Activated T-cell treated with anti-CD3 and anti-CD28 coated beads for 24 hours (primary cell): Measurements from ENCODE around the gene MACROD2.

Experiments used
- DNase-seq: peaks from one replicate; pipeline ENCODE4 v3.0.0-alpha.2; 2020; ENCODE audit warnings: low read depth

MACROD2 gene

DNA sequence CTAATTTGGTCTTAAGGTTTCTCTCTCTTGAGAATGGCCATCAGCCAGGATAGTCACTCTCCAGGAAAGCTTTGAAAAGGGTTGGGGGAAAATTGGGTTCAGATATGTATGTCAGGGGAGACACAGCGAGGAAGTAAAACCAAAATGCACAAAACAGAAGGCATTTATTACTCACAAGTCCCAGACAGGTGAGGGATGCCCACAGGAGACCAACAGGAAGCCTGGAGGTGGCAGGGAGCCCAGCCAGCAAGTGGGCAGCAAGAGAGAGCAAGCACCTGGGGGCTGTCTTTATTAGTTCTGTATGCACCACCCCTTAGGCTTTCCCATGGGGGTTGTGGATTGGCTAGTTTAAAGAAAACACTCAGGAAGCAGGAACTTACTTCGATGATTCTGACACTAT is 1870.2 kb downstream of the MACROD2 start:
- no peak for DNase-seq

DNA sequence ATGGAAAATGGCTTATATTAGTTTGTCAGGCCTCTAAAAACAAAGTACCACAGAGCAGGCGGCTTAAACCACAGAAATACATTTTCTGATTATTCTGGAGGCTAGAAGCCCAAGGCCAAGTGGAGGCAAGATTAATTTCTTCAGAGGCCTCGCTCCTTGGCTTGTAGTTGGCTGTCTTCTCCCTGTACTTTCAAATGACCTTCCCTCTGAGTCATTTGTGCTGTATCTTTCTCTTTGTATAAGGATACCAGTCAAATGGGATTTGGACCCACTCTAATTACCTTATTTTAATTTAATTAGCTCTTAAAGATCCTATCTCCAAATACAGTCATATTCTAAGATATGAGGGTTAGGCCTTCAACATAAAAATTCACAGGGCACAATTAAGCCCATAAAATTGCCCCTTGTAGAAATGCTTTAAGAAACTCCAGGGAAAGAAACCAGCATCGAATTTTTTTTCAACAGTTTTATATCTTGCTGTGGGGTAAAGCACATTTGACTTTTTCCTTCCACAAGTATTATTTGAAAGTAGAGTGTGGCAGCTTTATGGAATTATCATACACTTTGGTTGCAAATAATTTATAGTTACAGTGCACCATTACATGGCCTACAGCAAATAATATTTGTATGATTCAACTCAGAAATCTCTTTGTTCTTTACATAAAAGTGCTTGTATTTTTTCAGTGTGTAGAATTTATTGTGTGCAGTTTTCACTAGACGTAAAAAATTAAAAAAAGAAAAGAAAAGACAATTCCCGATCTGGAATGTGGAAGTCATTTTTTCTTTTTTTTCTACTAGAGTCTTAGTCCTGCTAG is 1871.8 kb downstream of the MACROD2 start:
- no peak for DNase-seq

DNA sequence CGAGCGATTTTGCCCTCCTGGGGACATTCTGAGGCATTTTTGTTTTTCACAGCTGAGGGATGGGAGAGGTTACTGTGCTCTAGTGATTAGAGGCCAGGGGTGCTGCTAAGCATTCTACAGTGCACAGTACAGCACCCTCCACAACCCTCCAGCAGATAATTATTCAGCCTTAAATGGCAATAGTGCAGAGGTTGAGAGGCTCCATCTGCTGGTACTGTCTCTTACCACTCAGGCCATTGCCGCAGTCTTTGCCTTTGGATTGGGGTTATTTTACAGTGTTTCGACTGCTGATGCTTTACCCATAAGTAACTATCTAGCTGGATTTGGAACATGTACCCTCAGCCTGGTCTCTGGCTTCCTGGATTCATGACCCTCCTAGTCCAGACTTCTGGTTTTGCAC is 1872.6 kb downstream of the MACROD2 start:
- DNase-seq, result no peak

DNA sequence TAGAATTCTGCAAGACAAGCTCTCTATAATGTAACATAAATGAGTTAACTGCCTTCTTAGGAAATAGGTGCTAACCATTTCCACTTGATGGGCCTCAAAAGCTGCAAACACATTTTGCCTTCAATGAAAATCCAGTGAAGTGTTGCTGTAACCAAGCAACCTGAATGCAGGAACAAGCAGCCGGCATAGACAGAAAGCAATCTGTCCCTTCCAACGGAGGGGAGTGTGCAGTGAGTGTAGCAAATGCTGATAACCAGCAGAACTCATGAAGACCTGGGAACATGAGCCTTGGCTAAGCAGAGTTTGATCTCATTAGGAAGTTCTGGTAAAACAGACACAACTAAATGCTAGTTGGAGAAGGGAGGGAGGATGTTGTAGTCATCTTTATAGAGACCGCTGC is 1880.1 kb downstream of the MACROD2 start:
- no peak for DNase-seq

DNA sequence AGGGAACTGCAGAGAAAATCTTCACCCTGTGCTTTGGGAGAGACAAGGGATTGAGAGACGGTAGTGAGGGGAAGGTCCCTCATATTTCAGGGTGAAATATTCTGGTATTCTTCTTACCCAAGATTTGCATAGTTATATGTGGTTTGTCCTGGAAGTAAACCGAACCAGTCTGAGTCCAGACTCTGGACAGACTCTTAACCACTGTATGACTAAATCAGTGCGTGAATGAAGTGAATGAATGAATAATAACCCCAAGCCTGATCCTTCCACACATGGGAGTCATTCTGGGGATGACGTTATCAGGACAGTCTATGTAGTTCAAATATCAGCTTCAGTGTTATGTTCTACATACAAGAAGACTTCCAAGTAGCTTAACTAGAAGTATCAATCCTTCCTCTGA is 1887.2 kb downstream of the MACROD2 start:
- DNase-seq, result no peak

DNA sequence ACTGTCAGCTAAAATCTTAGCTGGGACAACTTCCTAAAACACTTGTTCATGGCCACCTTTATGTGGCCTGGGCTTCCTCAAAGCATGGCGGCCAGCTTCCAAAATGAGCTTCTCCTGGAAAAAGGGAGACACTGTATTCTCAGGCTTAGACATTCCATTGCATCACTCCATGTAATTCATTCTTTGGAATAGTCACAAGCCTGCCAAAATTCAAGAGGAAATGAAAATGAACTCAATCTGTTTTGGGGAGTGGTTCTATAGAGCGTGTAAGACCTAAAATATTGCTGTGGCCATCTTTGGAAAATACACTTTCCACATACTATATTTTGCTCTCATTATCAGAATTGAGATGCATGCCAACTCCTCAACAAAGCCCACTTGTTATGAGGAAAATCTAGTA is 1890.9 kb downstream of the MACROD2 start:
- DNase-seq, result no peak

DNA sequence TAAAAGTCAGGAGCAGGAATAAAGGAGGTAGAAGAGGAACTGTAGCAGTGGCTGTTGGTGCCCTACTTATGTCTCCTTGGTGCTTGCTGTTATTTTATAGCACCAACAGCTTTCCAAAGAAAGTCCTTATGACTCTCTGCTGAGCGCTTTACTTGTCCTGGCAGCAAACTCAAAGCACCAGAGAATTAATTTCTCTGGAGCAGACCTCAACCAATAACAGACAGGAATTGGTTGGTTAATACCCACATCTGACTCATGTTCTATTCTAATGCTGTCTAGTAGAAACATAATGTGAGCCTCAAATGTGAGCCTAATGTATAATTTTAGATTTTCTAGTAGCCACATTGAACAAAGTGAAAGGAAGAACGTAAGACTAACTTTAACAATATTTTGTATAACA is 1892.1 kb downstream of the MACROD2 start:
- no peak for DNase-seq

DNA sequence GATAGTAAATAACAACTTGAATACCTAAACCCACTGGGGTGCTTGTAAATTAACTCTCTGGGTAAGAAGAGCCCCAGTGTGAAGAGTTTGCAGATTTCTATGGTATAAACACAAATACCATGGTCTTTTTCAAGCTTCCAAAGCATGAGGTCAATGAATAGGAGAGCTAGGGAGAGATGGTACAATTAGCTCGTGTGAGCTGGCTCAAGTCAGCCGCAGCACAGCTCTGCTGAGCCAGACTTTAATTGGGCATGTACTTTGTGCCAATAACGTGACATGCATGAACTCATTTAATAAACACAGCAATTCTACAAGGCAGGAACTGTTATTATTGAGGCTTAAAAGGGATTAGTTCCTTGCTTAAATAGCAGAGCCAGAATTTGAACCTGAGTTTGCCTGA is 1893.7 kb downstream of the MACROD2 start:
- DNase-seq, result no peak

DNA sequence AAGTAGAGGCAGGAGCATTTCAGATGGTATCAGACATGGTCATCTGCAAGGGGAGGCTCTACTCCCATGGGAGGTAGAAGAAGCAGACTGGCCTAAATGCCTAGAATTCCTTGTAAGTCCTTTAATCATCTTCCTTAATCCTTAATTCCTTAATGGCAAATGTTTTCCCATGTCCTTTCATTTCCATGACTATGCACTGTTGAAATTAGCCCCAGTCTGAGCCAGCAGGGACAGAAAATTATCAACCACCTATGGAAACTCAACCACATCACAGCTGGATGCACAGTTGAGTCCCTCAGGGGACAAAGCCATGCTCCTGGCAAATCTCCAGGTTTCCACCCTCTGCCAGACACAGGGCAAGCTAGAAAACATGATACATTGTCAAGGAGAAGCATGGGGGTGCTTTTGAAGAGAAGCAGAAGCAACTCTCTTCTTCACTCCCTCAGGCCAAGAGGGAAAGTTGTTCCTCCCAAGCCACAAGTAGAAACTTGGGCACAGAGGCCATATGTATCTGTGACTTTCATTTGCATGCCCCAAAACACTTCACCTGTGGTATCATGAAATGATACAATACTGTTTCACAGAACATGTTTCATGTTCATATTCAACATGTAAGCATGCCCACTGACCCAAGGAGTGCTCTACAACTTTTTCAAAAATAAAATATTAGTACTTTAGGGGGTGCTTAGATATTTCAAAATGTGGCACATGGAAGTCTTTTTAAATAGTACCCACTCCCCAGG is 1894.4 kb downstream of the MACROD2 start:
- DNase-seq, result no peak

DNA sequence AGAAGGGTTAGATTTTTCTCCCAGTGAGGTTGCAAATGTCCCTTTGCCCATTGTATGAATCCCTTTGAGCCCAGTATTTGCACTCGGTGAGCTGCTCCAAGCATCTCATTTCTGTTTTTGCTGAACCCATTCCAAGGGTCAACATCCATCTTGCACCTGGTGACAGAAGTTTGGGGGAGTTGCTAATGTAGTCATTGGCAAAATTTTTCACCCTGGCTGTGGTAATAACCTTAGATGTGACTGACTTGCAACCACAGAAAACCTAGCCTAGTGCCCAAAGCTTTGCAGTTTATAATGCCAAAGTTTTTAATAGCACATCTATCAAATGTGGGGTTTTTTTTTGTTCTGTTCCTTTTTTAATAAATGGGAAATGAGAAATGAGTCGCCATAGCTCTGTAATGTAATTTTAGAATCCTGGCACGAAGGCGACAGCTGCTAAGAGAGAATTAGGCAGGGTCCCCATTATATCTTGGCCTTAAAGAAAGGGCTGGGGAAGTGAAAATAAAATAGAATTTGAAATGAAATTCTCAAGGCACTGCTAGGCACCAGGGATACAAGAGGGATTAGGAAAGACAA is 1895.2 kb downstream of the MACROD2 start:
- no peak for DNase-seq

DNA sequence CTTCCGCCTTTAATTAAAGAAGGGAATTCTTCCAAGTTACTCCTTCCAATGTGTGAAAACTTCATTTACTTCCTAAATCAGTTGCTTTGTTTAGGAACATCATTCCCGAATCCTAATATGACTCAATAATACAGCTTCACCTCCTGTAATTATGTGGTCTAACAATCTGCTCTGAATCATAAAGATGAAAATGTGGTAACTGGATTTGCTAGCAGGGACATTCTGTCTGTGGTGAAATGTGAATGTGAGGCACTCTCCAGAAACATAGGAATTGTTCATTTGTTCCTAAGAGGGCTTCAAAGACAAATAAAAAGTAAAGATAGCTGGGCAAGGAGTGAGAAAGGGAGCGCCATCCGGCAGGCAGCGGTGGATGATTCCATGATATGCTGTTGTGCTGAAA is 1899.8 kb downstream of the MACROD2 start:
- DNase-seq, result no peak

DNA sequence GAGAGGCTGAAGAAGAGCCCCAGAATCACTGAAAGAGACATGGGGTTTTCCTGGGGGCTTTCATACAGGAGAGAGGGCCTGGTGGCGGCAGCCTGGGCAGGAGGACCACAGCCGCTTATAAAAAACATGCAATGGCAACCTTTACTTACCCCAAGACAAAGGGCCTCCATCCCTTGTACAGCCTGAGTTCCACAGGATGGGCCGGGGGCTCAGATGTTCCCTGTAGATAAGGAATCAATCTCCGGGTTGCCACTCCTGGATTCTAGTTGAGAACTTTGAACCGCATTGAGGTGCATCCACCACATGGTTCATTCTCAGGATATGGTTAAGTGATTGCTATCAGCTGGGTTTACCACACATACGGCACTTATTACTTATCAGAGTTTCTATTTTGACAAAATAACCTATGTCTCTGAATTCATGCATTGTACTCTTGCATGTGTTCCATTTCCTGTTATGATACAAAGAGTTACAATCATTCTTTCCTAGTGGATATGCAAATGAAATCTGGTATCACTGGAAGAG is 1900.3 kb downstream of the MACROD2 start:
- DNase-seq, result no peak

DNA sequence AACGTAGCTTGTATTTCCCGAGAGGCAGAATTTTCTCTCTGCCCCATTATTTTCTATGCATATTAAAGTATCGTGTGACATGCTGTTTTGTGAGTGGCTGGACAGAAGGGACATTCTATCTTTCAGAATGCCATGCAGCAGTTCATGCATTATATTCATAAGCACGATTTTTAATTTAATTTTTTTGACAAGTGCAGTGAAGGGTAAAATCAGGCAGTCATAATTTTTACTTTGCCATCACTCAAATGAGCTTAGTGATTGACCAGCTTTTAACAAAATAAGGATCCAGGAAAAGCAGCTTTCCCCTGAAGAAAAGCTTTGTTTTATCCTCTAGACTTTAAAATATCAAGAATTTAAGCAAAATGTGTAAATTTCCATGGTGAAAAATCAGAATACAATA is 1904.7 kb downstream of the MACROD2 start:
- DNase-seq, result no peak

DNA sequence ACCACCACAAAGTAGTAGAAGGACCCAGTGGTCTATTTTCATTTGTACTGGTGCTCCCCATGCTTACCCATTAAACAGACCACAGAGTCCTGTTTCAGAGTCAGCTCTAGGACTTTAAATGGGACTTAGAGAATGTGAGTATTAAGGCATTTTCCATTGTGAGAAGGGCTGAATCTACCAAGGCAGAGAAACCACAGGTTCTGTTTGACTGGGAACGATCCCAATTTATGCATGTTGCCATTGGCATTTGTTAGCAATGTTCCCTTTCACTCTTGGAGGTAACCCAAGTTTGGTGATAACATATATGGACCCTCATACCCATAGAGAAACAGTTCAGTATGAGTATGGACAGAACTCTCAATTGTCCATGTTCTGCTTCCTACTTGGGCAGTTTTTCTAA is 1905.1 kb downstream of the MACROD2 start:
- DNase-seq, result no peak

DNA sequence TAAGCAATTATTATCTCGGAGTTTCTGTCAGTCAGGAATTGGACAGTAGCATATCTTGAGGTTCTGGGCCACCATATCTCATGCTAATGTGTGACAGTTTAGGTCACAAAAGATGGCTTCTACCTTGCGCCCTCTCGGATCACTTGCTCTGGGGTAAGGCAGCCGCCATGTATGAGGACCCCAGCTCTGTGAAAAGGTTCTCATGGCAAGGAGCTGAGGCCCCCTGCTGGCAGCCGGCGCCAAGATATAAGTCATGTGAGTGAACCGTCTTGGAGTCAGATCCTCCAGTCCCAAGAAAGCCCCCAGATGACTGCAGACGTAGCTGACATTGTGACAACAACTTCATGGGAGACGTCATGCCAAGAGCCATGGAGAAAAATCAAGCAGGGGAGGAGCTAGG is 1907.2 kb downstream of the MACROD2 start:
- no peak for DNase-seq

DNA sequence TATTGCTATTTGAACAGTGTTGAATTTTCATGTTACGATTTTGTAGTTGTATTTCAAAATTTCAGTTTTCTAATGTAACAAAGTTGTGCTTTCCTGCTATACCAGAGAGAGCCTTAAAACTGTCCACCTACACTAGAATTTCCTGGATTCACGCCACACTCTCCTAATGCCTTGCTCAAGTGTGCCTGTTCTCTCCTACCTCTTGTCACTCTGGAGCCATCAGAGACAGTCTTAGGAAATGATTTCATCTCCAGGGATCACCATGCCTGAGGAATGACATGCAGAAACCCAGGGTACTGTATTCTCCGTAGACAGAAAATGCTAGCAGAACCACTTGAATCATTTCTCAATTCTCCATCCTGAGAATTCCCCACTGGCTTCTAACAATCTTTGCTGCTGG is 1910.3 kb downstream of the MACROD2 start:
- DNase-seq, result no peak

DNA sequence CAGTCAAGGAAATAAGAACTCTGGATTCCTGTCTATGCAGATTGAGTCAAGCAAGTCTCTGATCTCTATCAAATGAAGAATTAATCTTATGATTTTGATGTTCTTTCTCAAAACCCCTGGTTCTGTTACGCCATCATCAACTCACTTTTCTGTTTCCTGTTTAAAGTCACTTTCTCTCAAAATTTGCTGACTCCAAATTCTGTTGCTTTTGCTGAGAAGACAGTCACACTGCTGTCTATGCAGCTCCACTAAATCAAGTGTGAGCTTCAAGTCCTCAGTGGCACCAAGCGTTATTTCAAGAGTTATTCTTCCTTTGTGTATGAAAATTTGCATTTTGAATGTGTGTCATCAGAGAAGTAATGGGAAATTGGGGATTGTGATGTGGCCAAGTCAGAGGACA is 1914.7 kb downstream of the MACROD2 start:
- DNase-seq, result no peak

DNA sequence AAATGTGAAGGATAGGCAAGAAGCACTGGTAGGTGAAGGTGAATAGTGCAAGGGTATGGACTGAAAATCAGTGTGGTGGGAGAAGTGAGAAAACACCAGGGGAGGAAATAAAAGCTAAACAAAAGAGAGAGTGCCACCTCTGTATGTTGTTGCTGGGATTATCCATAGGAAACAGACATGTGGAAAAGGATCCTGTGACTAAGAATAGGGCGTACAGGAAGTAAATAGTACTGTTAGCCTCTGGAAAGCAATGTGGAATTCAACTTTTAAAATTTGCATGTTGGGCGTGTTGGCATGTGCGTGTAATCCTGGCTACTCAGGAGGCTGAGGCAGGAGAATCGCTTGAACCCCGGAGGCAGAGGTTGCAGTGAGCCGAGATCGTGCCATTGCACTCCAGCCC is 1916.3 kb downstream of the MACROD2 start:
- DNase-seq, result no peak

DNA sequence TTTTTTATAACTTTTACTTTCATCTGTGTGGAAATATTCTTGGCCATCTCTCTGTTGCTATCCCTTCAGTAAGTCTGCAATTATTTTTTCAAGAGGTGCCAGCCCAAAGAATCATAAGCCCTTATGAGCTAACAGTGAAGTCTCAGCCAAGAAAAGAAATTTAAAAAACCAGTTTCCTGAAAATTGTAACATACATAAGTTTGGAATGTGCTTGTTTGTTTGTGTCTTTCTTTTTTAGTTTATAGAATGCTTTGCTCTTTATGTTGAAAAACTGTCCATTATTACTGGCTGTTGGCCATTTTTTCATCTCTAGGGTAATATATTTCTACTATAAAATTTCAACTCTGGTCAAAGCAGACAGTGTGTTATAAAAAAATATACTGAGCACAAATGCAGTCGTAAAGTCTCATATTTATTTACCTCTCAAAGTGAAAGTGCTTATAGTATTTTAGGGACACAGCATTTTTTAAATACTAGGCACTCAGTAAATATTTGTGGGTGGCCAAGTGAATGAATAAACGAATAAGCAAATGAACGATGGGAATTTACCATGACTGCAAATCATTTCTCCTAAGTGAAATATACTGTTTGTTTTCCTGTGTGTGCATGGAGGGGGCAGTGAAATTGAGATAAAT is 1918.2 kb downstream of the MACROD2 start:
- no peak for DNase-seq

DNA sequence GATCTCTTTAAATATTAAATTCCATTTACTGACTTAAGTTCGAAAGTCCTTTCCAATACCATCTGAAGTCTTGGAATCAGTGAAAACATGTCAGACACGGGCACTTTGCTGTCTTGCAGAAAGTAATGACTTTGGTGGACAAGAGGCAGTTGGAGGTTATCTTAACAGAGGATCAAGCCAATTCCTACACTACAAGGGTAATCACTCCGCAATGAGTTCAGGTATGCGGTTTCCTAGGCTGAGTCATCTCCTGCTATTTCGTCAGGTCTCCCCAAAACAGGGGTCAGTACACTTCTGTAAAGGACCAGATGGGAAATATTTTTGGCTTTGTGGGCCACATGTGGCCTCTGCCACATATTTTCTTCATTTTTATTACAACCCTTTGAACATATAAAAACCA is 1921.3 kb downstream of the MACROD2 start:
- DNase-seq, result no peak

DNA sequence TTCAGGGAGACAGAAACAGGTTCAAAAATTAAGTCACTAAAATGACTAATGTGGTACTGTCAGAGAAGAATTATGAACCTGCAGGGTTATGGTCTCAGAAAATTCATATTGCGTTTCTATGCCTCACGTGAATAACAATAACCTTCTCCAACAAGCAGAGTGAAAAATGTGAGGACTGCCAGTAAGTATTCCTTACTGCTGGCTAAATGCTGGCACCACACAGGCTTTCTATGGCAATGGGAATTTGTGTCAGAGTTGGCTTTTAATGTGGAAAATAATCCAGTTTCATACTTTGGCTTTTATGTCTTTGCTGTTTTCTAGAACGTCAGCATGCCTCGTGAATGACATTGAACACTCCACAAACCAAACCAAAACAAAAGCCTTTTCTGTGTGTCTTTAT is 1922.0 kb downstream of the MACROD2 start:
- DNase-seq, result no peak

DNA sequence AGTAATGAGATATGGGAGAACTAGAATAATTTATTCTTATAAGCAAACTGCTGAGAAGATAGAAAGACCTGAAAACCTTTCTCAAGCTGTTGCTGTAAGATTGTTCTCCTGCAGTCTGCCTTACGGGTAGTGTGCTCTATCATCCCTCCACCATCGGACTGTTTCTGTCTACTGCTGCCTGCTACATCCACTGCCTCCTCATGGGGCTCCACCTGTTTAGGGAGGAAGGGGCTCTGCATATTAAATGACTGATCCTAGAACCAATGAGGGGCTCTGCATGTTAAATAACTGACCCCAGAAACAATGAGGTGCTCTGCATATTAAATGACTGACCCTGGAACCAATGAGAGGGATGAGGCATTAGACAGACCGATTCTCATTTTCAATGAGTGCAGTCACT is 1923.3 kb downstream of the MACROD2 start:
- DNase-seq, result no peak

DNA sequence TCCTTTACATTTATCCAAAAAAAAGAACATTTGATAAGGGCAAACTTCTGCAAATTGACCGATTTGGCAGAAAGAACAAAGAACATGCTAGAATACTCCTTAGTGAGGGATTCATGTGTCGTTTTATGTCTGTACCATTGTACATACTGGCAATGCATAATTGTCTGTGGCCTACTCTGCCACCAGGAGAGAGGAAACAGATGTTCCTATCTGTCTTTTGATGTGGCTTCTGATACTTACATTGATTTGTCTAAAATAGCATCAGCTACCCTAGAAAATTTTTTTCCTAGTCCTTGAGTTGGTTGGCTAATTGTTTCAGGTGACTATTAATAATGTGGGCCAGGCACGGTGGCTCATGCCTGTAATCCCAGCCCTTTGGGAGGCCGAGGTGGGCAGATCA is 1923.8 kb downstream of the MACROD2 start:
- no peak for DNase-seq
